ENCODE results near the gene FGD6. TPM values are rescaled to one million over a fixed set of nuclear protein-coding genes. Genes with fewer than 3 reads are reported as not detected.

FGD6 gene
- total and polyA plus RNA-seq, 2 experiments from 2014 or later, result 12.9 to 32.4 TPM

DNA sequence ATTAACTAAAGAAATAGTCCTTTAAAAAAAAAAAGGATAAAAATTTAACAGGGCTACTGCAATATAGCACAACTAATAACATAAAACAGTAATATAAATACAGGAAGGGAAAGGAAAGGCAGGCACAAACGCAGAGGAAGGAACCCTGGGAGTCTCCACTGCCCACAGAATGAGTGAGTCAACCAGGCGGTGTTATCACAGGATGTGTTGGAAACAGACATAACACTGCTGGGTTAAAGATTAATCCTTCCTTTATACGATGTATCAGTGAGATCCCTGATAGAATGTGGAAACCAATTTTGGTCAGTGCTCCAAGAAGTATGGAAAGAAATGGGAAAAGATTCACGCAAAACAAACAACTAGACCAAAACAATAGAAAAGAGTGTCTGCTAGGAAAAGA is 47.9 kb downstream of the FGD6 start:
- ATAC-seq (no peak), DNase-seq (ENCODE audit: low spot score) (no peak)
- peaks cover under 1% of the 10 kb centered on the region for H3K27me3 Mint-ChIP-seq (ENCODE audit: insufficient read depth, low read depth, poor library complexity)
- H3K36me3 ChIP-seq (ENCODE audit: insufficient read depth), result 0 out of 2 replicates have a peak, but pooled peaks cover 3% of the 10 kb centered on the region
- H3K79me2 ChIP-seq (replicated peaks; ENCODE audit: insufficient read depth), result peaks cover 13% of the 10 kb centered on the region; the same call in 1 of the 2 replicates
- TF ChIP-seq, protein P1, sequence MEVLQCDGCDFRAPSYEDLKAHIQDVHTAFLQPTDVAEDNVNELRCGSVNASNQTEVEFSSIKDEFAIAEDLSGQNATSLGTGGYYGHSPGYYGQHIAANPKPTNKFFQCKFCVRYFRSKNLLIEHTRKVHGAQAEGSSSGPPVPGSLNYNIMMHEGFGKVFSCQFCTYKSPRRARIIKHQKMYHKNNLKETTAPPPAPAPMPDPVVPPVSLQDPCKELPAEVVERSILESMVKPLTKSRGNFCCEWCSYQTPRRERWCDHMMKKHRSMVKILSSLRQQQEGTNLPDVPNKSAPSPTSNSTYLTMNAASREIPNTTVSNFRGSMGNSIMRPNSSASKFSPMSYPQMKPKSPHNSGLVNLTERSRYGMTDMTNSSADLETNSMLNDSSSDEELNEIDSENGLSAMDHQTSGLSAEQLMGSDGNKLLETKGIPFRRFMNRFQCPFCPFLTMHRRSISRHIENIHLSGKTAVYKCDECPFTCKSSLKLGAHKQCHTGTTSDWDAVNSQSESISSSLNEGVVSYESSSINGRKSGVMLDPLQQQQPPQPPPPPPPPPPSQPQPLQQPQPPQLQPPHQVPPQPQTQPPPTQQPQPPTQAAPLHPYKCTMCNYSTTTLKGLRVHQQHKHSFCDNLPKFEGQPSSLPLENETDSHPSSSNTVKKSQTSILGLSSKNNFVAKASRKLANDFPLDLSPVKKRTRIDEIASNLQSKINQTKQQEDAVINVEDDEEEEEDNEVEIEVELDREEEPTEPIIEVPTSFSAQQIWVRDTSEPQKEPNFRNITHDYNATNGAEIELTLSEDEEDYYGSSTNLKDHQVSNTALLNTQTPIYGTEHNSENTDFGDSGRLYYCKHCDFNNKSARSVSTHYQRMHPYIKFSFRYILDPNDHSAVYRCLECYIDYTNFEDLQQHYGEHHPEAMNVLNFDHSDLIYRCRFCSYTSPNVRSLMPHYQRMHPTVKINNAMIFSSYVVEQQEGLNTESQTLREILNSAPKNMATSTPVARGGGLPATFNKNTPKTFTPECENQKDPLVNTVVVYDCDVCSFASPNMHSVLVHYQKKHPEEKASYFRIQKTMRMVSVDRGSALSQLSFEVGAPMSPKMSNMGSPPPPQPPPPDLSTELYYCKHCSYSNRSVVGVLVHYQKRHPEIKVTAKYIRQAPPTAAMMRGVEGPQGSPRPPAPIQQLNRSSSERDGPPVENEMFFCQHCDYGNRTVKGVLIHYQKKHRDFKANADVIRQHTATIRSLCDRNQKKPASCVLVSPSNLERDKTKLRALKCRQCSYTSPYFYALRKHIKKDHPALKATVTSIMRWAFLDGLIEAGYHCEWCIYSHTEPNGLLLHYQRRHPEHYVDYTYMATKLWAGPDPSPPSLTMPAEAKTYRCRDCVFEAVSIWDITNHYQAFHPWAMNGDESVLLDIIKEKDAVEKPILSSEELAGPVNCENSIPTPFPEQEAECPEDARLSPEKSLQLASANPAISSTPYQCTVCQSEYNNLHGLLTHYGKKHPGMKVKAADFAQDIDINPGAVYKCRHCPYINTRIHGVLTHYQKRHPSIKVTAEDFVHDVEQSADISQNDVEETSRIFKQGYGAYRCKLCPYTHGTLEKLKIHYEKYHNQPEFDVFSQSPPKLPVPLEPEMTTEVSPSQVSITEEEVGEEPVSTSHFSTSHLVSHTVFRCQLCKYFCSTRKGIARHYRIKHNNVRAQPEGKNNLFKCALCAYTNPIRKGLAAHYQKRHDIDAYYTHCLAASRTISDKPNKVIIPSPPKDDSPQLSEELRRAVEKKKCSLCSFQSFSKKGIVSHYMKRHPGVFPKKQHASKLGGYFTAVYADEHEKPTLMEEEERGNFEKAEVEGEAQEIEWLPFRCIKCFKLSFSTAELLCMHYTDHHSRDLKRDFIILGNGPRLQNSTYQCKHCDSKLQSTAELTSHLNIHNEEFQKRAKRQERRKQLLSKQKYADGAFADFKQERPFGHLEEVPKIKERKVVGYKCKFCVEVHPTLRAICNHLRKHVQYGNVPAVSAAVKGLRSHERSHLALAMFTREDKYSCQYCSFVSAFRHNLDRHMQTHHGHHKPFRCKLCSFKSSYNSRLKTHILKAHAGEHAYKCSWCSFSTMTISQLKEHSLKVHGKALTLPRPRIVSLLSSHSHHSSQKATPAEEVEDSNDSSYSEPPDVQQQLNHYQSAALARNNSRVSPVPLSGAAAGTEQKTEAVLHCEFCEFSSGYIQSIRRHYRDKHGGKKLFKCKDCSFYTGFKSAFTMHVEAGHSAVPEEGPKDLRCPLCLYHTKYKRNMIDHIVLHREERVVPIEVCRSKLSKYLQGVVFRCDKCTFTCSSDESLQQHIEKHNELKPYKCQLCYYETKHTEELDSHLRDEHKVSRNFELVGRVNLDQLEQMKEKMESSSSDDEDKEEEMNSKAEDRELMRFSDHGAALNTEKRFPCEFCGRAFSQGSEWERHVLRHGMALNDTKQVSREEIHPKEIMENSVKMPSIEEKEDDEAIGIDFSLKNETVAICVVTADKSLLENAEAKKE (CRISPR knock-in tag; IDR thresholded peaks at IDR 0.05), result no peak
- TF ChIP-seq STAT1 (IDR thresholded peaks at IDR 0.05; ENCODE audit: unreplicated experiment) (no peak), ZNF331 (CRISPR knock-in tag; IDR thresholded peaks at IDR 0.05; ENCODE audit: low read depth) (no peak), CREB1 (CRISPR knock-in tag; IDR thresholded peaks at IDR 0.05; ENCODE audit: low read depth) (no peak), EZH2 (IDR thresholded peaks at IDR 0.05; ENCODE audit: low read depth, unreplicated experiment) (no peak), NANOG (IDR thresholded peaks at IDR 0.05; ENCODE audit: borderline replicate concordance) (no peak), JUNB (IDR thresholded peaks at IDR 0.05; ENCODE audit: unreplicated experiment) (no peak), POLR2AphosphoS5 (IDR thresholded peaks at IDR 0.05; ENCODE audit: low read depth) (no peak)
- TF ChIP-seq, protein P2, sequence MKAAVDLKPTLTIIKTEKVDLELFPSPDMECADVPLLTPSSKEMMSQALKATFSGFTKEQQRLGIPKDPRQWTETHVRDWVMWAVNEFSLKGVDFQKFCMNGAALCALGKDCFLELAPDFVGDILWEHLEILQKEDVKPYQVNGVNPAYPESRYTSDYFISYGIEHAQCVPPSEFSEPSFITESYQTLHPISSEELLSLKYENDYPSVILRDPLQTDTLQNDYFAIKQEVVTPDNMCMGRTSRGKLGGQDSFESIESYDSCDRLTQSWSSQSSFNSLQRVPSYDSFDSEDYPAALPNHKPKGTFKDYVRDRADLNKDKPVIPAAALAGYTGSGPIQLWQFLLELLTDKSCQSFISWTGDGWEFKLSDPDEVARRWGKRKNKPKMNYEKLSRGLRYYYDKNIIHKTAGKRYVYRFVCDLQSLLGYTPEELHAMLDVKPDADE (IDR thresholded peaks at IDR 0.05), result no peak
- TF ChIP-seq, protein P3, sequence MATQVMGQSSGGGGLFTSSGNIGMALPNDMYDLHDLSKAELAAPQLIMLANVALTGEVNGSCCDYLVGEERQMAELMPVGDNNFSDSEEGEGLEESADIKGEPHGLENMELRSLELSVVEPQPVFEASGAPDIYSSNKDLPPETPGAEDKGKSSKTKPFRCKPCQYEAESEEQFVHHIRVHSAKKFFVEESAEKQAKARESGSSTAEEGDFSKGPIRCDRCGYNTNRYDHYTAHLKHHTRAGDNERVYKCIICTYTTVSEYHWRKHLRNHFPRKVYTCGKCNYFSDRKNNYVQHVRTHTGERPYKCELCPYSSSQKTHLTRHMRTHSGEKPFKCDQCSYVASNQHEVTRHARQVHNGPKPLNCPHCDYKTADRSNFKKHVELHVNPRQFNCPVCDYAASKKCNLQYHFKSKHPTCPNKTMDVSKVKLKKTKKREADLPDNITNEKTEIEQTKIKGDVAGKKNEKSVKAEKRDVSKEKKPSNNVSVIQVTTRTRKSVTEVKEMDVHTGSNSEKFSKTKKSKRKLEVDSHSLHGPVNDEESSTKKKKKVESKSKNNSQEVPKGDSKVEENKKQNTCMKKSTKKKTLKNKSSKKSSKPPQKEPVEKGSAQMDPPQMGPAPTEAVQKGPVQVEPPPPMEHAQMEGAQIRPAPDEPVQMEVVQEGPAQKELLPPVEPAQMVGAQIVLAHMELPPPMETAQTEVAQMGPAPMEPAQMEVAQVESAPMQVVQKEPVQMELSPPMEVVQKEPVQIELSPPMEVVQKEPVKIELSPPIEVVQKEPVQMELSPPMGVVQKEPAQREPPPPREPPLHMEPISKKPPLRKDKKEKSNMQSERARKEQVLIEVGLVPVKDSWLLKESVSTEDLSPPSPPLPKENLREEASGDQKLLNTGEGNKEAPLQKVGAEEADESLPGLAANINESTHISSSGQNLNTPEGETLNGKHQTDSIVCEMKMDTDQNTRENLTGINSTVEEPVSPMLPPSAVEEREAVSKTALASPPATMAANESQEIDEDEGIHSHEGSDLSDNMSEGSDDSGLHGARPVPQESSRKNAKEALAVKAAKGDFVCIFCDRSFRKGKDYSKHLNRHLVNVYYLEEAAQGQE (IDR thresholded peaks at IDR 0.05; ENCODE audit: unreplicated experiment), result no peak
- TF ChIP-seq, protein P4, sequence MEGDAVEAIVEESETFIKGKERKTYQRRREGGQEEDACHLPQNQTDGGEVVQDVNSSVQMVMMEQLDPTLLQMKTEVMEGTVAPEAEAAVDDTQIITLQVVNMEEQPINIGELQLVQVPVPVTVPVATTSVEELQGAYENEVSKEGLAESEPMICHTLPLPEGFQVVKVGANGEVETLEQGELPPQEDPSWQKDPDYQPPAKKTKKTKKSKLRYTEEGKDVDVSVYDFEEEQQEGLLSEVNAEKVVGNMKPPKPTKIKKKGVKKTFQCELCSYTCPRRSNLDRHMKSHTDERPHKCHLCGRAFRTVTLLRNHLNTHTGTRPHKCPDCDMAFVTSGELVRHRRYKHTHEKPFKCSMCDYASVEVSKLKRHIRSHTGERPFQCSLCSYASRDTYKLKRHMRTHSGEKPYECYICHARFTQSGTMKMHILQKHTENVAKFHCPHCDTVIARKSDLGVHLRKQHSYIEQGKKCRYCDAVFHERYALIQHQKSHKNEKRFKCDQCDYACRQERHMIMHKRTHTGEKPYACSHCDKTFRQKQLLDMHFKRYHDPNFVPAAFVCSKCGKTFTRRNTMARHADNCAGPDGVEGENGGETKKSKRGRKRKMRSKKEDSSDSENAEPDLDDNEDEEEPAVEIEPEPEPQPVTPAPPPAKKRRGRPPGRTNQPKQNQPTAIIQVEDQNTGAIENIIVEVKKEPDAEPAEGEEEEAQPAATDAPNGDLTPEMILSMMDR (conservative IDR thresholded peaks at IDR 0.05; ENCODE audit: low read depth in 2 of 2), result no peak
- no peak overlapping the region for H3K27ac ChIP-seq (ENCODE audit: low read depth)
- H3F3A ChIP-seq (replicated peaks; ENCODE audit: low read depth), result no peaks in the 10 kb centered on the region
- no peak overlapping the region for H3K4me3 ChIP-seq
- H3K9me3 Mint-ChIP-seq, result no peaks in the 10 kb centered on the region
- no peak overlapping the region for H2AFZ ChIP-seq
- peaks cover 32% of the 10 kb centered on the region for H3K36me3 Mint-ChIP-seq (ENCODE audit: low read depth)
- no peaks in the 10 kb centered on the region for H3K9me2 ChIP-seq (ENCODE audit: insufficient read depth)
- H3K4me1 Mint-ChIP-seq, result peaks cover 10% of the 10 kb centered on the region
- H3K27me3 ChIP-seq (ENCODE audit: insufficient read depth), result no peaks in the 10 kb centered on the region
- 0 out of 2 replicates have a peak, but pooled peaks cover 6% of the 10 kb centered on the region for H3K4me1 ChIP-seq (ENCODE audit: insufficient read depth)
- H3K4me3 Mint-ChIP-seq, result no peak overlapping the region
- H3K27ac Mint-ChIP-seq, result no peak overlapping the region
- no peaks in the 10 kb centered on the region for H4K20me1 ChIP-seq (replicated peaks; ENCODE audit: insufficient read depth)
- H3K4me2 ChIP-seq, result no peak overlapping the region
